IPS-NIHi7 (cell line): ENCODE data around the gene PSMD12.
A peak's percentile ranks its signal among the peaks of the same experiment; 100 is the strongest.
"Not testable (repeated sequence)": the region's sequence is repeated elsewhere in the genome, so short reads cannot be mapped to it uniquely, and the experiment has no call there.

Experiments used
- DNase-seq: peaks from one replicate; pipeline ENCODE4 v3.0.0; 2012; ENCODE audit warnings: mixed read lengths; ENCODE audit errors: extremely low spot score

Gene PSMD12

GRCh38 chr17:67358612-67359011 lies 7.8 kb downstream of the PSMD12 start:
- DNase-seq = no peak

- DNase-seq = no peak
These were observed 12.3 kb downstream of the PSMD12 start for GRCh38 chr17:67353929-67354574.

GRCh38 chr17:67353161-67353560 lies 13.2 kb downstream of the PSMD12 start:
- no peak for DNase-seq

GRCh38 chr17:67349420-67349819 lies 17.0 kb downstream of the PSMD12 start:
- DNase-seq = no peak

- DNase-seq = no peak
These were observed 18.6 kb downstream of the PSMD12 start for GRCh38 chr17:67347826-67348225.

GRCh38 chr17:67343237-67343636 lies 23.1 kb downstream of the PSMD12 start:
- no peak for DNase-seq

GRCh38 chr17:67338353-67338752 lies 28.0 kb downstream of the PSMD12 start:
- DNase-seq = not testable (repeated sequence)

GRCh38 chr17:67336859-67337258 lies 29.5 kb downstream of the PSMD12 start:
- no peak for DNase-seq

GRCh38 chr17:67335245-67335835 lies 31.0 kb downstream of the PSMD12 start:
- no peak for DNase-seq

- DNase-seq = not testable (repeated sequence)
These were observed 34.2 kb downstream of the PSMD12 start for GRCh38 chr17:67332162-67332508.

GRCh38 chr17:67331381-67332161 lies 34.8 kb downstream of the PSMD12 start:
- DNase-seq = not testable (repeated sequence)

GRCh38 chr17:67328026-67328425 lies 38.4 kb downstream of the PSMD12 start:
- no peak for DNase-seq

GRCh38 chr17:67326959-67327745 lies 39.2 kb downstream of the PSMD12 start:
- DNase-seq = not testable (repeated sequence)

GRCh38 chr17:67326440-67326839 lies 39.9 kb downstream of the PSMD12 start:
- DNase-seq = no peak

- DNase-seq = no peak
These were observed 42.0 kb downstream of the PSMD12 start for GRCh38 chr17:67324330-67324729.

GRCh38 chr17:67323445-67323844 lies 42.9 kb downstream of the PSMD12 start:
- no peak for DNase-seq

GRCh38 chr17:67322042-67322787 lies 44.2 kb downstream of the PSMD12 start:
- DNase-seq = peak; percentile 62

GRCh38 chr17:67321486-67321885 lies 44.9 kb downstream of the PSMD12 start:
- not testable (repeated sequence) for DNase-seq

GRCh38 chr17:67316781-67317180 lies 49.6 kb downstream of the PSMD12 start:
- DNase-seq = no peak

- DNase-seq = no peak
These were observed 50.5 kb downstream of the PSMD12 start for GRCh38 chr17:67315865-67316264.

GRCh38 chr17:67312265-67312664 lies 54.1 kb downstream of the PSMD12 start:
- no peak for DNase-seq
